Hematopoietic multipotent progenitor cell treated with erythropoietin and hydrocortisone succinate and interleukin-3 and kit ligand, for 15 days (in vitro differentiated cells): ENCODE data around the gene GRM6.

Source experiments
- DNase-seq: peaks from one replicate; pipeline ENCODE4 v3.0.0-alpha.2; 2015; ENCODE audit warnings: low spot score

The GRM6 gene

DNA sequence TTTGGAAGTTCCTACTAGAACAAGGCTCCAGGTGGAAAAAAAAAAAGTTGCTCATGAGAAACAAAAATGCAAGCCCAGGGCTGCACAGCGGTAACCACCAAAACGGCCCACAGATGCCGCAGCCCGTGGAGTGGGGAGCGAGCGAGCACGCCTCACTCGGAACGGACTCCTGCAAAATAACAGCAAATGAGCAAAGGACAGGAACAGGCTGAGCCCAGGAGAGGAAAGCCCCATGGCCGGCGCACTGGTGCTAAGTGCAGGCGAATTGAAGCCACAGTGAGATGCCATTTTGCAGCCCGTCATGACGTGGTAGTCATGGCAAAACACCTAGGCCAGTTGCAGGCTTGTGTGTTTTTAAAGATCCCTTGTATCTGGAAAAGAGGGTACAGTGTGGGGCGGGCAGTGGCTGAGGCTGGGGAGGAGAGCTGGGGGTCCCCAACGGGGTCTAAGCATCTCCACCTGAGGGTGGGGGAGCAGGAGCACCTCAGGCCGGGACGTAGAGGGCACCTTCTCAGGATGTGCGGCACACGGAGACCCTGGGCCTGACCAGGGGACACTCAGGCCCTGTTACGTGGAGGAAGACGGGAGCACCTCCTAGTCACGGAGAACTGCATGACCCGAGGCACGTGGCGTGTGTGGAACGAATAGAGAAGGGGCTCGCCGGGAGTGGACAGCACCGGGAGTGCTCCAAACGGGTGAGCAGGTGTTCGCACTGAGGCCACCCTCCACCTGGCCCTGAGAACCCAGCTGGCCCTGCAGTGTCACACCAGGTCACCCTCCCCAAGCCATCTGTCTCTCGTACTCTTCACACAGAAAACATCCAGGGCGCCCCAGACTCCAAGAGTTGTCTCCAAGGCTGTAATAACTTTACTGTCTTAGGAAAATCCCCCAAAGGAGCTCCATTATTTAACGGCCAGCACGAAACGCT, 10.7 kb downstream of the GRM6 start:
- no peak for DNase-seq

DNA sequence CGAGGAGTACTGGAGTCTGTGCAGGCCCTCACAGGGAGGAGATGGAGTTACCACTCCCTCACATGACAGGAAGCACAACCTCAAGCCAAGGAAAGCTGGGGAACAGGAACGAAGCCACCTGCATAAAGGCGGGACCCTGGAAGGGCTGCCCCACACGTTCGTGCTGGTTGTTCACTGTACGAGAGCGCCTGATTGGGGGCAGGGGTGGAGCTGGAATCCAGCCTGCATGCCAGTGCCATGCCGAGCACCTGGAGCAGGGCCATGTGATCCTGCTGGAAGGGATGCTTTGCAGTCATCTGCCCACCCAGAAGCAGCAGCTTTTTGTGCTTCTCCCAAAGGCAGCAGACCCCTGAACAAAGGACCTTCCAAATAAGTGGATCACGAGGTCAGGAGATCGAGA, 11.4 kb downstream of the GRM6 start:
- DNase-seq = no peak

DNA sequence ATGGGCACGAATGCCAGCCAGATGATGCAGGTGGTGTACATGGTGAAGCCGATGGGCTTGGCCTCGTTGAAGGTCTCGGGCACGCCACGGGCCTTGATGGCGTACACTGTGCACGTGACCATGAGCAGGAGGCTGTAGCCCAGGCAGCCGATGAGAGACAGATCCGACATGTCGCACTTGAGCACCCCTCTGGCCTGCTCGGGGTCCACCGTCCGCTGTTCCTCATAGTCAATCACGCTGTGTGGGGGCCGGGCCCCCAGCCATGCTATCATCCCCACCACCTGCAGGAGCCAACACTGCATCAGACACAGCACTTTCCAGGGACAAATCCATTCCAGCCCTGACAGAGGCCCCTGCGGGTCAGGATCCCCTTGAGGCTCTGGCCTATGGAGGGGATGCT, 12.2 kb downstream of the GRM6 start:
- no peak for DNase-seq

DNA sequence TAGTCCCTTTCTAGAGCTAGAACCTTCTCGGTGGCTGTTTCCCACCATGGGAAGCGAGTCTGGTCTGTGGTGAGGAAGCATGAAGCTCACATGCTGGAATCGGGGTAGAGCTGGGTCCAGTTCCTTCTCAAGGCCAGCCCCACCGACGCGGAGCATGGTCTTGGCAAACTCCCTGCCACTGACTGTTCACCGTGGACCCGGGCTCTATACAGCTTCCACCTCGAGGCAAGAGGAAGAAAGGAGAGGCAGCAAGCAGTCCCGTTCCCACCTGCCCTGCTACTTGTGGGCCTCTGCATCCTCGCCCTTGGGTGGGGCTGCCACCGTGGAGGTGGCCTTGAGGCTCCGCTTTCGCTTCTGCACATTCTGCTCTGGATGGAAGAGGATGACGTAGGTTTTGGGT, 13.7 kb downstream of the GRM6 start:
- DNase-seq = no peak

DNA sequence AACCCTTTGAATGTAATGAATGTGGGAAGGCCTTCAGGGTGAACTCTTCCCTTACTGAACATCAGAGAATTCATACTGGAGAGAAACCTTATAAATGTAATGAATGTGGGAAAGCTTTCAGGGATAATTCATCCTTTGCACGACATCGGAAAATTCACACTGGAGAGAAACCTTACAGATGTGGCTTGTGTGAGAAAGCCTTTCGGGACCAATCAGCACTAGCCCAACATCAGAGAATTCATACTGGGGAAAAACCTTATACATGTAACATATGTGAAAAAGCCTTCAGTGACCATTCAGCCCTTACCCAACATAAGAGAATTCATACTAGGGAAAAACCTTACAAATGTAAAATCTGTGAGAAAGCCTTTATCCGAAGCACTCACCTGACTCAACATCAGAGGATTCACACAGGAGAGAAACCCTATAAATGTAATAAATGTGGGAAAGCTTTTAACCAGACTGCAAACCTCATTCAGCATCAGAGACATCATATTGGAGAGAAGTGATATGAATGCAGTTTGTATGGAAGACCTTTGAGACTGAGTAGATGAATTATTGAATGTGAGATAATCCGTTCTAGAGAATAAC, 29.6 kb downstream of the GRM6 start:
- no peak for DNase-seq

DNA sequence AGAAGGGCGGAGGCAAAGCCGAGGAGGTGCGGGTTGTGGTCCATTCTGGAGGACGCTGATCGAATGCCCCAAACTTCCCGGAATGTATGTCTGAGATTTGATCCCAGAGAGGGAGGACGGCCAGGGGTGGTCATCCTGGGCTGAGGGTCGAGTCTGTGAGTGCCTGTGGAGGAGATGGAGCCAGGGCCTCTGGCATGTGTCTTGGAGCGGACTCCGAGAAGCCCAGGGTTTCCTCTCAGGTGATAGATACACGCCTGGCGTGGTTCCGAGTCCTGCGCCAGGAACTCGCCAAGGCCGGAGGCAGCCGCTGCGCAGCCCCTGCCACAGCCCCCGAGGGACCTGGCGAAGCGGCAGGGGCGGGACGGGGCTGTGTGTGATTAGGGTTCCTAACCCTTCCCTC, 53.8 kb downstream of the GRM6 start:
- DNase-seq = no peak

DNA sequence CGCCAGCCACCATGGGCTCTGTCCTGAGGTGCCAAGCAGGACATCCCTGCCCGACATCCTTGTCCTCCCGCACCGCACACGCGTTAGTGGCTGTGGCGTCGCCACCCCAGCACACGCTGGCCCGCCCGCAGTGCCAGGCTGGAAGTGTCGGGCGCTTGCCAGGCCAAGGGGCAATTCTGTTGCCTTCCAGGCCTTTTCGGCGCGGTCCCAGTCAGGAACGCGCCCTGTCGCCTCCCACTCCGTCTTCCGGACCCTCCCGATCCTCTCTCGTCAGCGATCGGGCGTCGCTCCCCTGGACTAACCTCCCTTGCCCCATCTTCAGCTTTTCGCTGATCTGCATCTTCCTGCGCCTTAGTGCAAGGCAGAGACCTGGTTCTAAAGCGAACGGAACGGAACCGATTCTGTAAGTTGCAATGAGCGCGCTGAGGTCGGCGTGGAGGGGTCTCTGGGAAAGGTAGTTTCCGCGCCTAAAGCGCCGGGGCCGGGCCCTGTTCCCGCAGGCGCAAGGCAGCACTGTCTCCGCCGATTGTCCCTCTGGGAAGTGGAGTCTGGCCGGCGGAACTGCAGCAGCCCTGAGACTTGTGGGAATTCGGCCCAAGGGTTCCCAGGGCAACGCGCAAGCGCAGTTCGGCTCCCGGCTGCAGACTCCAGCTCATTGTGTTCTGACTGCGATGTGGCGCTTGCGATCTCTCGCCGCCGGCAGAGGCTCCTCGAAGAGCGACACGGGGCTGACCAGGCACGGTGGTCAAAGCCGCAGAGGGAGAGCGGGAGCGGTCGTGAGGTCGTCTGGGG, 54.4 kb downstream of the GRM6 start, which contains the start of gene ZNF454:
Gene ZNF454 (plus strand): TSS at position 630 of the 792 bp plus-strand sequence. CDS start 1,594 bp downstream, outside the sequence.
- no peak for DNase-seq

DNA sequence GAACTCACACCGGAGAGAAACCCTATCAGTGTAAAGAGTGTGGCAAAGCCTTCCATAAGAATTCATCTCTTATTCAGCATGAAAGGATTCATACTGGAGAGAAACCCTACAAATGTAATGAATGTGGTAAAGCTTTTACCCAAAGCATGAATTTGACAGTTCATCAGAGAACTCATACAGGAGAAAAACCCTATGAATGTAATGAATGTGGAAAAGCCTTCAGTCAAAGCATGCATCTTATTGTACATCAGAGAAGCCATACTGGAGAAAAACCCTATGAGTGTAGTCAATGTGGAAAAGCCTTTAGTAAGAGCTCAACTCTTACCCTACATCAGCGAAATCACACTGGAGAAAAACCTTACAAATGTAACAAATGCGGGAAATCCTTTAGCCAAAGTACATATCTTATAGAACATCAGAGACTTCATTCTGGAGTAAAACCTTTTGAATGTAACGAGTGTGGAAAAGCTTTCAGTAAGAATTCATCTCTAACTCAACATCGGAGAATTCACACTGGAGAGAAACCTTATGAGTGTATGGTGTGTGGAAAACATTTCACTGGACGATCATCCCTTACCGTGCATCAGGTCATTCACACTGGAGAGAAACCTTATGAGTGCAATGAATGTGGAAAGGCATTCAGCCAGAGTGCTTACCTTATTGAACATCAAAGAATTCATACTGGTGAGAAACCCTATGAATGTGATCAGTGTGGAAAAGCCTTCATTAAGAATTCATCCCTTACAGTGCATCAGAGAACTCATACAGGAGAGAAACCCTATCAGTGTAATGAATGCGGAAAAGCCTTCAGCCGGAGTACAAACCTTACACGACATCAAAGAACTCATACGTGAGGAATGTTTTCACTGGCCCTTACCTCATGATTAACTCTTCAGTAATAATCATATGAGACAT, 63.0 kb downstream of the GRM6 start:
- no peak for DNase-seq
